KOPT-K1 (cell line): Measurements from ENCODE around the gene MAML3.
A peak's percentile ranks its signal among the peaks of the same experiment; 100 is the strongest.

Experiments used
- H3K27ac ChIP-seq: fragments of 200-600 bp; sonication (generic); 2 replicates; pipeline ENCODE4 v1.5.1; 2016; ENCODE audit warnings: antibody characterized with exemption, mild to moderate bottlenecking, low read depth, low read length; ENCODE audit not compliant: poor library complexity, severe bottlenecking
- H3K36me3 ChIP-seq: fragments of 200-600 bp; sonication (generic); 2 replicates; pipeline ENCODE4 v1.5.1; 2017; ENCODE audit warnings: antibody characterized with exemption, mild to moderate bottlenecking, low read length, moderate library complexity; ENCODE audit not compliant: insufficient read depth
- H3K9me3 ChIP-seq: fragments of 200-600 bp; sonication (generic); 2 replicates; pipeline ENCODE4 v1.5.1; 2017; ENCODE audit warnings: antibody characterized with exemption, low read length, mild to moderate bottlenecking; ENCODE audit not compliant: insufficient read depth, poor library complexity, severe bottlenecking

The MAML3 gene

GRCh38 chr4:140090215-140090731 lies 63.7 kb downstream of the MAML3 start:
- Histone ChIP-seq H3K27ac (no peak overlapping the region), H3K9me3 (no peaks in the 10 kb centered on the region), H3K36me3 (no peaks in the 10 kb centered on the region)

GRCh38 chr4:140089216-140089615 lies 64.8 kb downstream of the MAML3 start:
- no peaks in the 10 kb centered on the region for H3K36me3 ChIP-seq
- H3K27ac ChIP-seq, result no peak overlapping the region
- H3K9me3 ChIP-seq, result no peaks in the 10 kb centered on the region

- H3K27ac ChIP-seq, result no peak overlapping the region
Observed at GRCh38 chr4:140088323-140088967, 65.5 kb downstream of the MAML3 start.

GRCh38 chr4:140085881-140086280 lies 68.1 kb downstream of the MAML3 start:
- H3K9me3 ChIP-seq, result no peaks in the 10 kb centered on the region
- H3K27ac ChIP-seq, result no peak overlapping the region
- no peaks in the 10 kb centered on the region for H3K36me3 ChIP-seq

More at GRCh38 chr4:140088323-140088967, 65.5 kb downstream of the MAML3 start:
- no peaks in the 10 kb centered on the region for H3K36me3 ChIP-seq
- H3K9me3 ChIP-seq, result no peaks in the 10 kb centered on the region

GRCh38 chr4:140085062-140085622 lies 68.8 kb downstream of the MAML3 start:
- peak overlapping the region; percentile 13 for H3K27ac ChIP-seq
- no peaks in the 10 kb centered on the region for H3K9me3 ChIP-seq
- no peaks in the 10 kb centered on the region for H3K36me3 ChIP-seq

- Histone ChIP-seq H3K27ac (no peak overlapping the region), H3K9me3 (no peaks in the 10 kb centered on the region), H3K36me3 (no peaks in the 10 kb centered on the region)
Observed at GRCh38 chr4:140084385-140084784, 69.6 kb downstream of the MAML3 start.

- no peak overlapping the region for H3K27ac ChIP-seq
- no peaks in the 10 kb centered on the region for H3K9me3 ChIP-seq
- no peaks in the 10 kb centered on the region for H3K36me3 ChIP-seq
Observed at GRCh38 chr4:140082391-140082755, 71.6 kb downstream of the MAML3 start.

- Histone ChIP-seq H3K36me3 (no peaks in the 10 kb centered on the region), H3K27ac (peak overlapping the region; percentile 73), H3K9me3 (no peaks in the 10 kb centered on the region)
Observed at GRCh38 chr4:140081641-140082390, 72.2 kb downstream of the MAML3 start.

GRCh38 chr4:140080883-140081282 lies 73.1 kb downstream of the MAML3 start:
- peak overlapping the region; percentile 73 for H3K27ac ChIP-seq
- H3K36me3 ChIP-seq, result no peaks in the 10 kb centered on the region
- H3K9me3 ChIP-seq, result no peaks in the 10 kb centered on the region

- Histone ChIP-seq H3K27ac (no peak overlapping the region), H3K9me3 (no peaks in the 10 kb centered on the region), H3K36me3 (no peaks in the 10 kb centered on the region)
Observed at GRCh38 chr4:140078366-140078765, 75.6 kb downstream of the MAML3 start.

- peak overlapping the region; percentile 43 for H3K27ac ChIP-seq
- H3K9me3 ChIP-seq, result no peaks in the 10 kb centered on the region
- no peaks in the 10 kb centered on the region for H3K36me3 ChIP-seq
Observed at GRCh38 chr4:140076307-140076706, 77.7 kb downstream of the MAML3 start.

- Histone ChIP-seq H3K27ac (peak overlapping the region; percentile 84), H3K9me3 (no peaks in the 10 kb centered on the region), H3K36me3 (no peaks in the 10 kb centered on the region)
Observed at GRCh38 chr4:140071806-140072205, 82.2 kb downstream of the MAML3 start.

GRCh38 chr4:140070973-140071372 lies 83.0 kb downstream of the MAML3 start:
- Histone ChIP-seq H3K9me3 (no peaks in the 10 kb centered on the region), H3K27ac (peak overlapping the region; percentile 84), H3K36me3 (no peaks in the 10 kb centered on the region)

GRCh38 chr4:140070366-140070765 lies 83.6 kb downstream of the MAML3 start:
- Histone ChIP-seq H3K36me3 (no peaks in the 10 kb centered on the region), H3K9me3 (no peaks in the 10 kb centered on the region), H3K27ac (peak overlapping the region; percentile 84)

GRCh38 chr4:140069066-140069465 lies 84.9 kb downstream of the MAML3 start:
- Histone ChIP-seq H3K36me3 (no peaks in the 10 kb centered on the region), H3K27ac (no peak overlapping the region), H3K9me3 (no peaks in the 10 kb centered on the region)
